ENCODE data around the gene ALCAM.

Gene ALCAM

GRCh38 chr3:105495021-105495420 lies 128.3 kb downstream of the ALCAM start:
- DNase-seq (ENCODE audit: low read depth), result no peak

DNA sequence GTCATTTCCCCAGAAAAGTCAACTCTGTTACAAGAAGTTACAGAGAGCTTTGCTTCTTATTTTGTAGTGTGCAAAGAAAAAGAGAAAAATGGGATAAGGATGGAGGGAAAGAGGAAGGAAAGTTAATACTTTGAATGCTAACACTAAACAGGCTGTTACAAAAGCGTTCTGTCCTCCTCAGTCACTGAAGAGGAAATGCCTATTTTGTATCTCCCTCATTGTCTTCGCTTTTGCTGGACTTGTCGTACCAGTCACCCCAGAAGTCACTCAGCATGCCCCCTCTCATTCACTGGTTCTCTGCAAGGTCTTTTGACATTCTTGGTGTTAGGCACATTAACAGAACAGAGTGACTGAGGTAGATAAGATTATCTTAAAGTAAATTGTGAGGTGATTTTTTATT lies 129.6 kb downstream of the ALCAM start:
- no peak for DNase-seq (ENCODE audit: low read depth)

- DNase-seq (ENCODE audit: low read depth), result no peak
Observed at GRCh38 chr3:105497386-105497785, 130.7 kb downstream of the ALCAM start.

DNA sequence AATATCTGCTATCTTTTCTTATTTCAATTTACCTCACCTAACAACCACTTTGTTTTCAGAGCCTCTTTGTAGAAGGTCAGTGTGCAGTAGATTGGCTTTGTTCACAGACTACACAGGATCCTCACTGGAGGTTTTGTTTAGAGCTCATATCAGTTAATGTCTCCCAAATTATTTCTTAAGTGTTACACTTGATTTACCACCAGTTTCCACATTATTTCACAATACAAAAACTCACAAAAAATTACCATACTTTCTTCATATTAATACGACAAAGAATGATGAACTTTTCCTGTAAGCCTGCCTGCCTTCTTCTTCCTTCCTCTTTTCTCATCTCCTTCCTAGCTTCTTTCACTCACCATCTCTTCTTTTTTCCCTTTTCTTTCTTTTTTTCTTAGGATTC lies 133.3 kb downstream of the ALCAM start:
- DNase-seq (ENCODE audit: low read depth), result no peak

DNA sequence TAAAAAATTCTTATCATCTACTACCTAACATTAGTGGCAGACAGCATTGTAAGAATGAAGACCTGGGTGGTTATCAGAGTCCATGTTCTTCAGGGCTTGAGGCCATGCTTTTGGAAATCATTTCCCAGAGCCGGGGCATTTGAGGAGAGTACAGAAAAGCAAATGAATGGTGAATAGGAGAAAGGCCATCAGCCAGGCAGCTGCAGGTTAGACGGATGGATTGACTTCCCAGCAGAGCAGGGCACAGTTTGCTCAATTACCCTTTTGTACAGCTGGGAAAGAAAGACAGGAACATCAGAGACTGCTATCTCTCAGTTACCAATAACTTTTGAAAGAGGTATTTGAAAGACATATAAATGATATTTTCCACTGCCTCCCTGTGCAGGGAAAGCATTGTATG lies 135.6 kb downstream of the ALCAM start:
- DNase-seq (ENCODE audit: low read depth), result no peak

- no peak for DNase-seq (ENCODE audit: low read depth)
Observed at GRCh38 chr3:105503191-105503593, 136.5 kb downstream of the ALCAM start.

- no peak for DNase-seq (ENCODE audit: low read depth)
Observed at GRCh38 chr3:105504440-105504951, 137.8 kb downstream of the ALCAM start.

DNA sequence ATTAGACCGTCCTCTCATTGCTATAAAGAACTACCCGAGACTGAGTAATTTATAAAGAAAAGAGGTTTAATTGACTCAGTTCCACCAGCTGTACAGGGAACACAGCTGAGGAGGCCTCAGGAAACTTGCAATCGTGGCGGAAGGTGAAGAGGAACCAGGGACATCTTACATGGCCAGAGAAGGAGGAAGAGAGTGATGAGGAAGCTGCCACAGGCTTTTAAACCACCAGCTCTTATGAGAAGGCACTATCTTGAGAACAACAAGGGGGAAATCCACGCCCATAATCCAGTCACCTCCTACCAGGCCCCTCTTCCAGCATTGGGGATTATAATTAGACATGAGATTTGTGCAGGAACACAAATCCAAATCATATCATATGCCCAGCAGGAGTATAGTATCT lies 138.5 kb downstream of the ALCAM start:
- DNase-seq (ENCODE audit: low read depth), result peak; percentile 9

DNA sequence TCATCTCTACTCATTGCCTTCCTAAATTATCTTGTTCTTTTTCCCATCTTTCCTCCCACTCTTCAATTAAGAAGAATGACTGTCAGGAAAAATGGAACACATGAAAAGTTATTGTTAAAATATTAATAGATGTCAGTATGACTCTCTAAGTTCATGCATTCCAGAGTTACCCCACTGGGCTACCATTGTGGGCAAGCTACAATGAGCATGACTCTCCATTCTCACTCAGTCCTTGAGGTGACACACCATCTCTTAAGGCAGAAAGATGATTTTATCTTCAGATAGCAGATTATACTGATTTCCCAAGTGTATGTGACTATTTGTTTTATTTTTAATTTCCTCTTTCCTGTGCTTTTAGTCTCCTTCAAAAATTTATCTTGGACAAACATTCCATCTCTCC lies 144.3 kb downstream of the ALCAM start:
- DNase-seq (ENCODE audit: low read depth), result no peak

DNA sequence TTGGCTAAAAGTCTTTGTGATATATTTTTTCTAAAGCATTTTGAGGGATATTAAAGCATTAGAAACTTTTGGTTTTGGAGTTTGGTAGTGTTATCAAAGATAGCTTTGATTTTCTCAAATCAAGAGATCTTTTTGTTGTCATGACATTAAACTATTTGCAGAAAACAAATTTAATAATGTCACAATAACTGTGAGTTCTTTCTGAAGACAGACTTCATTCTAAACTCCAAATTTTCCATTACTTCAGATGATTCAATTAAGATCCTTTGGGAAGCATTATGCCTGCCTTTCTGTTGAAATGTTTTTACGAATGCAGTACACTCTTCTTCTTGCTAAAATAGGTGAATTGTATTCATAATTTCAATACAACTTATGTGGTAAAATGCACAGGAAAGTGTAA lies 145.4 kb downstream of the ALCAM start:
- no peak for DNase-seq (ENCODE audit: low read depth)

GRCh38 chr3:105513042-105513441 lies 146.3 kb downstream of the ALCAM start:
- no peak for DNase-seq (ENCODE audit: low read depth)

GRCh38 chr3:105513886-105514285 lies 147.2 kb downstream of the ALCAM start:
- no peak for DNase-seq (ENCODE audit: low read depth)

DNA sequence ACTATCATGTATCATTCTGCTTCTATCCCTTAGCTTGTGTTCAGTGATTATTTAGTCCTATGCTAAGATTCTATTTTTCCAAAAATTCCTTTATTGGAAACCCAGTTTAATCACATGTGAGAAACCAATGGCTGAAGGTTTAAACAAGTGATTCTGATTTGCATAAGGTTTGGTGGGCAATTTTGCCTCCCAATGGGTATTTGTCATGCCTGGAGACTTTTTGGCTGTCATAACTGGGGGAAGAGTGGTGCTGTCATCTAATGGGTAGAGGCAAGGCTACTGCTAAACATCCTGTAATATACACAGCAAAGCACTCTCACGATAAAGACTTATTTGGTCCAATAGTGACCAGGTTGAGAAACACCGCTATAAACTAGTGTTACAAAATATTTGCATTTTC lies 148.7 kb downstream of the ALCAM start:
- DNase-seq (ENCODE audit: low read depth), result no peak

DNA sequence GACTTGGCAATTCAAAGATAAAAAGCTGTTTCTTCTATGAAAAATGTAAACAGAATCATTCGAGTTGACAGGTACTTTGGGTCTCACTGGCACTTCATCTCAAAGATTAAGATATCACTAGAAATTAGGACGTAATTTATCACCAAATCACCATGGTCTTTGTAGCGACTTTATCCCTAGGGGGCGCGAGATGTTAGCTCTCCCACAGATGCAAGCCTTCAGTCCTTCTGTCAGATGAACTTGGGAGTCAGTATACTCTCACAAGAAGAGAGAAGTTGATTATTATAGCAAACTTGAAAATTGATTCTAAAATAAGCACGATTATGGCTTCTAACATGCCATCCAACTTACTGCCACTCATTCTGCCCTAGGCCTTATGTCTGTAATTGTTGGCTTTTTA lies 150.3 kb downstream of the ALCAM start:
- DNase-seq (ENCODE audit: low read depth), result no peak

DNA sequence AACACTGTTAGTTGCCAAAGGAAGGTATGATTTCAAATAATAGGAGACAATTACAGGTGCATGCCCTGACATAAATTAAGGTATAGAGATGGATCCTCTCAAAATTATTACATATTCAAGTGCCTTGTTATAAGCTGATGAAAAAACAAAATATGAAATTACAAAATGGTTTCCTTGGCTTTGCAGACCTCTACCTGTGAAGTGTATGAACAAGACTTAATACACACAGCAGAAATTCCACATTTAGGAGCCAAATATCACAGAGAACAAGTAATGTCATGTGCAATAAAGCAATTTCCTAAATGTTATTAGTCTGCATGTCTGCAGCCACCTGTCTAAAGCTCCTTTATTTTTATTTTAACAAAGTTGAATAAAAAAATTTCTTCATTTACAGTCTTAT lies 151.5 kb downstream of the ALCAM start:
- no peak for DNase-seq (ENCODE audit: low read depth)

GRCh38 chr3:105518806-105519418 lies 152.2 kb downstream of the ALCAM start:
- peak; percentile 5 for DNase-seq (ENCODE audit: low read depth)

DNA sequence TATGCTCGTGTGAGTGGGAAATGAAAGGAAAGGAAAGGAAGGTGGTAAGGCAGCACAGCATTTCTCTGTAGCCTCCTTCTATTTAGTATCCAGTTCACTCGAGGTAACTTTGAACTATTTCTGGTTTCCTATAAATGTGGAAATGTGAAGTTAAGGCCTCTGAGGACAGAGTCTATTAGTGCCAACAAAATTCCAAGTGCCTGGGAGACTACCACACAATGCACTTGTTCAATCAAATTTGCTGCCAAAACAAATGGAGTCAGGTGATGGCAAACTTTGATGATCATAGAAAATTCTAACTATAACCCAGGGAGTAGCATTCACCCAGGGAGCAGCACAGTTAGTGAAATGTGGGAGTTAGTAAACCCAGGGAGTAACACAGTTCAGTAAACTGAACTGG lies 155.1 kb downstream of the ALCAM start:
- no peak for DNase-seq (ENCODE audit: low read depth)

- DNase-seq (ENCODE audit: low read depth), result no peak
Observed at GRCh38 chr3:105523501-105523900, 156.8 kb downstream of the ALCAM start.

DNA sequence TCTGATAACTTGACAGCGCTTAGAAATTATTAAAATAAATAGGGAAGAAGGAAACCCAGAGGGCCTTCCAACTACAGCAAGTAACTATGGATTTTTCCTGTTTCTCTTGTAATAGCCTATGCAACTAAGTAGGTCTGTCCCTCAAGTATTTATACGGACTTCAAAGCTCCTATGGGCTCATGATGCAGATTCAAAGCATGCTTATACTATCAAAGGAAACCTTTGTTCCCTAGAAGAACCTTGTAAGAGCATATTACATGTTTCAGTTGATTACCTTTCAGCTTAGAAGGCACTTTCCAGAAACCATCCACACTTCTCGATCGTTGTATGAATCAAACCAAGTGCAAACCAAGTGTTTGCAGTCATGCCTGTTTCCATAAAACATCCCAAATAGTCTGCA lies 158.8 kb downstream of the ALCAM start:
- DNase-seq (ENCODE audit: low read depth), result no peak

- DNase-seq (ENCODE audit: low read depth), result no peak
Observed at GRCh38 chr3:105526360-105527111, 159.8 kb downstream of the ALCAM start.

GRCh38 chr3:105527535-105527934 lies 160.8 kb downstream of the ALCAM start:
- DNase-seq (ENCODE audit: low read depth), result no peak

GRCh38 chr3:105527949-105528348 lies 161.2 kb downstream of the ALCAM start:
- no peak for DNase-seq (ENCODE audit: low read depth)

DNA sequence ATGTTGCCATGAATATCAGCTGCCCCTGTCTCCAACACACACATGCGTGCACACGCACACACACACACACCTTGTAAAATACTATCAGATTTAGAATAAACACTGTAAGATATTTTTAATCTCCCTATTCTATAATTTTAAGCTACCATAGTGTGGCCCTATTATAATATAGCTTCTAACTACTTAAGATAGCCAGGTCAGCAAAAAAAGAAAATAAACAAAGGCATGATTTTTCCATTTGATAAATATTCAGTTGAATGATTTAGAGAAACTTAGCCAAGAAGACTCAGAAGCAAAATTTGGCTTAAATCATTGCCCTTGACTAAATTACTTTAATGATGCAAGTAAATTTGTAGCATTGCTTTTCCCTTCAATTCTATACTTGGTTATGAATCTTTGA lies 162.2 kb downstream of the ALCAM start:
- no peak for DNase-seq (ENCODE audit: low read depth)

DNA sequence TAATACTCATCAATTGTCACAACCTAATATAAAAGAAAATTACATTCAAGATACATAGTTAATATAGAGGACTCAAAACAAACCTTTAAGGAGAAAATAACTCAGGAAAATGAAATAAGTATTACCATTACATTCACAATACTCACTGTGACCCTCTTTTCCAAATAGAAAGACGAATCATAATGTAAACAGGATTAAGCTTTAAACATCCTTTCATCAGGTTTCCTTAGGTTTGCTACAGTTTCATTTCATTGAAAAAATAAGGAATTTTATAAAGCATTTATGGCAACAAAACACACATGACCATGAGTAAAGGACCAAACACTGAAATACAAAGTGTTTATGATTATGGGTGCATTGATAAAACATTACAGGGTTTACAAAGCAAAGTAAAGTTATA lies 162.7 kb downstream of the ALCAM start:
- DNase-seq (ENCODE audit: low read depth), result no peak
